SU-DHL-6 (cell line): ENCODE measurements around the gene SIT1.
A peak's percentile ranks its signal among the peaks of the same experiment; 100 is the strongest.

ENCODE experiments used
- EZH2phosphoT487 ChIP-seq: fragments of 200-600 bp; sonication (generic), shearing (Covaris generic); conservative IDR thresholded peaks from 2 replicates; pipeline ENCODE4 v1.6.1; 2018; ENCODE audit warnings: mild to moderate bottlenecking, antibody characterized with exemption, low read length, moderate library complexity, mixed read lengths
- TF ChIP-seq, protein P1 (sequence below): fragments of 200-600 bp; sonication (generic); IDR thresholded peaks from one replicate; pipeline ENCODE4 v1.5.1; 2017; ENCODE audit warnings: antibody characterized with exemption, mild to moderate bottlenecking, low read length, moderate library complexity; ENCODE audit not compliant: insufficient read depth, poor library complexity, severe bottlenecking

DNA sequence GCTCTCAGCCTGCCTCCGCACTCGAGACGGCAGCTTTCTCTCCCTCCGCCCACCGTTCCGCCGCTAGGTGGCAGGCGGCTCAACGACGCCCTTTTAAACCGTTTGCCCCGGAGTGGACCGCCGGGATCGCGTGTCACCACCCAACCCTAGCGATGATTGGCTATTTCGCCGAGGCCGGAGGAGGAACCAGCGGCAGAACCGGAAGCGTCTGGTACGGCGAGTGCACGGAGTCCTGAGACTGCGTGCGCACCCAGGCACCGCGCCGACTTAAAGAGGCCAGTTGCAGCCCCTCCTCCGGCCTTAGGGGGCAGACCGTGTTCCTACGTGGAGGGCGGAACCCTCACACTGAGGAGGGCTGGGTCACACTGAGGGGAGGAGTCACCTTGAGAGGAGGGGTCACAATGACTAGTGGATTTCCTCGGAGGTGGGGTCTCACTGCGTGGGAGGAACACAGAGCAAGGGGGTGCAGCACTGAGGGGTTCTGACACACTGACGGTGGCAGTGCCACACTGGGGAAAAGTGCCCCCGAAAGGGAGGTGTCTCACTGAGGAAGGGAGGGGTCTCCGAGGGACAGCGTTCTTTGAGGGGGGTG lies 46.6 kb downstream of the SIT1 start:
- TF ChIP-seq, protein P1, sequence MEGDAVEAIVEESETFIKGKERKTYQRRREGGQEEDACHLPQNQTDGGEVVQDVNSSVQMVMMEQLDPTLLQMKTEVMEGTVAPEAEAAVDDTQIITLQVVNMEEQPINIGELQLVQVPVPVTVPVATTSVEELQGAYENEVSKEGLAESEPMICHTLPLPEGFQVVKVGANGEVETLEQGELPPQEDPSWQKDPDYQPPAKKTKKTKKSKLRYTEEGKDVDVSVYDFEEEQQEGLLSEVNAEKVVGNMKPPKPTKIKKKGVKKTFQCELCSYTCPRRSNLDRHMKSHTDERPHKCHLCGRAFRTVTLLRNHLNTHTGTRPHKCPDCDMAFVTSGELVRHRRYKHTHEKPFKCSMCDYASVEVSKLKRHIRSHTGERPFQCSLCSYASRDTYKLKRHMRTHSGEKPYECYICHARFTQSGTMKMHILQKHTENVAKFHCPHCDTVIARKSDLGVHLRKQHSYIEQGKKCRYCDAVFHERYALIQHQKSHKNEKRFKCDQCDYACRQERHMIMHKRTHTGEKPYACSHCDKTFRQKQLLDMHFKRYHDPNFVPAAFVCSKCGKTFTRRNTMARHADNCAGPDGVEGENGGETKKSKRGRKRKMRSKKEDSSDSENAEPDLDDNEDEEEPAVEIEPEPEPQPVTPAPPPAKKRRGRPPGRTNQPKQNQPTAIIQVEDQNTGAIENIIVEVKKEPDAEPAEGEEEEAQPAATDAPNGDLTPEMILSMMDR, result peak; percentile 99
- TF ChIP-seq EZH2phosphoT487, result no peak
